ENCODE results near the gene SLC33A1.

DNA sequence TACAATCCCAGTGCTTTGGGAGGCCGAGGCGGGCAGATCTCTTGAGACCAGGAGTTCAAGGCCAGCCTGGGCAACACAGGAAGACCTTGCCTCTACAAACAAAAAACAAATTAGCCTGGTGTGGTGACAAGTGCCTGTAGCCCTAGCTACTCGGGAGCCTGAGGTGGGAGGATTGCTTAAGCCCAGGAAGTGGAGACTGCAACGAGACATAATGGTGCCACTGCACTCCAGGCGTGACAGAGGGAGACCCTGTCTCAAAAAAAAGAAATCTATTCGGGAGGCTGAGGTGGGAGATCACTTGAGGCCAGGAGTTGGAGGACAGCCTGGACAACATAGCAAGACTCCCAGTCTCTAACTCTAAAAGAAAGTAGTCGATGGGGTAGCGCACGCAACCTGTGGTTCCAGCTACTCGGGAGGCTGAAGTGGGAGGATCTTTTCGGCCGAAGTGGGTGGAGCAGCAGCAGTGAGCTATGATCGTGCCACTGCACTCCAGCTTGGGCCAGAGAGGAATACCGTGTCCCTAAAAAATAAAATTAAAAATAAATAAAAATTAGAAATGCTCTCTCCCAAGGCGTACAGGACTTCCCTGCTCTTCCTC, 48.9 kb downstream of the SLC33A1 start:
- TF ChIP-seq, protein P1, sequence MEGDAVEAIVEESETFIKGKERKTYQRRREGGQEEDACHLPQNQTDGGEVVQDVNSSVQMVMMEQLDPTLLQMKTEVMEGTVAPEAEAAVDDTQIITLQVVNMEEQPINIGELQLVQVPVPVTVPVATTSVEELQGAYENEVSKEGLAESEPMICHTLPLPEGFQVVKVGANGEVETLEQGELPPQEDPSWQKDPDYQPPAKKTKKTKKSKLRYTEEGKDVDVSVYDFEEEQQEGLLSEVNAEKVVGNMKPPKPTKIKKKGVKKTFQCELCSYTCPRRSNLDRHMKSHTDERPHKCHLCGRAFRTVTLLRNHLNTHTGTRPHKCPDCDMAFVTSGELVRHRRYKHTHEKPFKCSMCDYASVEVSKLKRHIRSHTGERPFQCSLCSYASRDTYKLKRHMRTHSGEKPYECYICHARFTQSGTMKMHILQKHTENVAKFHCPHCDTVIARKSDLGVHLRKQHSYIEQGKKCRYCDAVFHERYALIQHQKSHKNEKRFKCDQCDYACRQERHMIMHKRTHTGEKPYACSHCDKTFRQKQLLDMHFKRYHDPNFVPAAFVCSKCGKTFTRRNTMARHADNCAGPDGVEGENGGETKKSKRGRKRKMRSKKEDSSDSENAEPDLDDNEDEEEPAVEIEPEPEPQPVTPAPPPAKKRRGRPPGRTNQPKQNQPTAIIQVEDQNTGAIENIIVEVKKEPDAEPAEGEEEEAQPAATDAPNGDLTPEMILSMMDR (IDR thresholded peaks at IDR 0.05) = no peak
- no peak for TF ChIP-seq POLR2A (IDR thresholded peaks at IDR 0.05)
- TF ChIP-seq POLR2AphosphoS5 (IDR thresholded peaks at IDR 0.05; ENCODE audit: insufficient read depth in 1 of 2, low read depth in 1 of 2) = no peak

Data from vagina (tissue), 2 donors.